ENCODE data around the gene LBX1.
"Not testable (repeated sequence)": the region's sequence is repeated elsewhere in the genome, so short reads cannot be mapped to it uniquely, and the experiment has no call there.

Gene LBX1

DNA sequence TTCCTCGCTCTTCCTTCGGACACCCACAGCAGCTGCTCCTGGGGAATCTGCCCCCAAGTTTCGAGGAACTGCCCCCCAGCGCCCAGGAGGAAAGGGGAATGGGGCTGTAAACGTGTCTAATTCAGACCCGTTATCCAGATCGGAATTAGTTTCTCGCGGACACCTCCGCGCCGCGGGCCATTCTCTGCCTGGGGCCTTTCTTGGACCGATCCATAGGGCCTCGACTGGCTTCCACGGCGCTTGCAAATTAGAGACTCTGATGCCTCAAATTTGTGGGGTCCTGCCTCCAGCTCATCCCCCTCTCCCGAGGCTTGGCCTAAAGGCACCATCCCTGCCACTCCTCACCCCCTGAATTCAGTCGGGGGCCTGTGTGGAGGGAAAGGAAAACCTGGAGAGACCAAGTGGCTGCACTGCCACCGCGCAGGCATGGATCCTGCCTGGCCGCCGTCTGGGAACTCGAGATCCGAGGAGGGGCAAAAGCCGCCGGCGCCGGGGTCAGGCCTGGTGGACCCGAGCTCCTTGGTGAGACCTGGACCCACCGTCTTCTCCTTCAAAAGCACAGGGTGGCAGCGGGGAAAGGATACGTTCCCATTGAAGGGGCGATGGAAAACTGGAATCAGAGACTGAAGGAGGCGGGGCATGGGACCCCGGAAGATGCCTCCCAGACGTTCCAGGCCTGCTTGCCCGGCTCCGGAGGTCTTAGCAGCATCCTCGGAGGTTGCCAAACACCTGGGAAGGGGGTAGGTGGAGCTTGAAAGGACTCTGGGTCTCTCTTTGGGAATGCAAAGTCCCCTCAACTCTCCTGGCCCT is 13.7 kb downstream of the LBX1 start:
- Histone ChIP-seq H3K4me3 (no peak overlapping the region), H3K27ac (no peak overlapping the region)
- no peak for DNase-seq (ENCODE audit: low spot score)
- TF ChIP-seq CTCF (IDR thresholded peaks at IDR 0.05) = no peak

DNA sequence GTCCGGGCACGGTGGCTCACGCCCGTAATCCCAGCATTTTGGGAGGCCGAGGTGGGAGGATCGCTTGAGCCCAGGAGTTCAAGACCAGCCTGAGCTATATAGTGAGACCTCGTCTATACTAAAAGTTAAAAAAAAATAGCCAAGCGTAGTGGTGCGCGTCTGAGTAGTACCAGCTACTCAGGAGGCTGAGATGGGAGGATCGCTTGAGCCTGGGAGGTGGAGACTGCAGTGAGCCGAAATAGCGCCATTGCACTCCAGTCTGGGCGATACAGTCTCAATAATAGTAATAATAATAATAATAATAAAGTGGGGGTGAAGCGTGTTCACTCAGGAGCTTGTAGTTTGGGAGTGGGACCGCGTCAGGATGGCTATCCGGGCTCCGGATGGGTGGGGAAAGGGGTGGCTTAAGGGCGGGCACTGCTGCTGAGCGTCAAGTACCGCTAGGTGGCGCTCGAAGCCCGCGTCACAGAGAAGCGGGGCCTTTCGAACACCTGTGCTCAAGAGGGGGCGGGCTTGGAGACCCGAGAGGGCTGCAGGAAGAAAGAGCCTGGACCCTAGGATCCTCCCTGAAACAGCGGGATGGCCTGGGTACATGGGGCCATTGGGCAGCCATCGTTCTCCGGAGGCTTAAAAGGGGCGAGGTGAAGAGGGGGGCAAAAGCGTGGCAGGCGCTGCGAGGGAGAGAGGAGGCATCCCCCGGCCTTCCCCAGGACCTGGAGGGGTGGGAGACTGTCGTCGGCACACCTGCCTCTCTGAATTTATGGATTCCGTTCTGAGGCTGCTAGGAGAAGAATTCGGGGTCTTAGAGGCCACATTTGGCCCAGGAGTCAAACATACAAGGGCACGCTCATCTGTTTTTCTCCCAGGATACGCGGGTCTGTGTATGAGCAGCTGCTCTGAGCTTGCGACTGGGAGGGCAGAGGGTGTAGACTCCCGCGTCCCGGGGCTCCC is 14.5 kb downstream of the LBX1 start:
- TF ChIP-seq CTCF (IDR thresholded peaks at IDR 0.05) = peak; percentile 83
- DNase-seq (ENCODE audit: low spot score) = no peak
- no peak overlapping the region for H3K4me3 ChIP-seq

GRCh38 chr10:101208543-101208942 is 20.7 kb downstream of the LBX1 start:
- no peak overlapping the region for H3K4me3 ChIP-seq
- no peak for DNase-seq (ENCODE audit: low spot score)
- TF ChIP-seq CTCF (IDR thresholded peaks at IDR 0.05) = no peak
- H3K27ac ChIP-seq = no peak overlapping the region

More for the DNA sequence above, 14.5 kb downstream of the LBX1 start:
- H3K27ac ChIP-seq = no peak overlapping the region

- DNase-seq (ENCODE audit: low spot score) = no peak
- TF ChIP-seq CTCF (IDR thresholded peaks at IDR 0.05) = no peak
- Histone ChIP-seq H3K4me3 (no peak overlapping the region), H3K27ac (no peak overlapping the region)
Measured at GRCh38 chr10:101207026-101207425, 22.2 kb downstream of the LBX1 start.

- H3K4me3 ChIP-seq; H3K27ac ChIP-seq; DNase-seq (ENCODE audit: low spot score): not testable (repeated sequence)
Measured at GRCh38 chr10:101202667-101203066, 26.6 kb downstream of the LBX1 start.

DNA sequence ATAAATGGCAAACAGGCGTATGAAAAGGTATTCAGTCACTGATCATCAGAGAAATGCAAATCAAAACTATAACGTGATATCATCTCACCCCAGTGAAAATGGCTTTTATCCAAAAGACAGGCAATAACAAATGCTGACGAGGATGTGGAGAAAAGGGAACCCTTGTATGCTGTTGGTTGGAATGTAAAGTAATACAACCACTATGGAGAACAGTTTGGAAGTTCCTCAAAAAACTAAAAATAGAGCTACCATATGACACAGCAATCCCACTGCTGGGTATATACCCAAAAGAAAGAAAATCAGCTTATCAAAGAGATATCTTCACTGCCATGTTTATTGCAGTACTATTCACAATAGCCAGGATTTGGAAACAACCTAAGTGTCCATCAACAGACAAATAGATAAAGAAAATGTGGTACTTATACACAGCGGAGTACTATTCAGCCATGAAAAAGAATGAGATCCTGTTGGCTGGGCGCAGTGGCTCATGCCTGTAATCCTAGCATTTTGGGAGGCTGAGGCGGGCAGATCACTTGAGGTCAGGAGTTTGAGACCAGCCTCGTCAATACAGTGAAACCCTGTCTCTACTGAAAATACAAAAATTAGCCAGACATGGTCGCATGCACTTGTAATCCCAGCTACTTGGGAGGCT is 30.8 kb downstream of the LBX1 start:
- not testable (repeated sequence) for H3K27ac ChIP-seq; H3K4me3 ChIP-seq; DNase-seq (ENCODE audit: low spot score)

- Histone ChIP-seq H3K4me3 (no peak overlapping the region), H3K27ac (no peak overlapping the region)
- no peak for TF ChIP-seq CTCF (IDR thresholded peaks at IDR 0.05)
- no peak for DNase-seq (ENCODE audit: low spot score)
Measured at GRCh38 chr10:101195921-101196320, 33.3 kb downstream of the LBX1 start.

Data from coronary artery (tissue), 2 donors.